Right atrium auricular region (tissue), 2 donors: ENCODE data around the gene GJB6. TPM values are rescaled to one million over a fixed set of nuclear protein-coding genes. Genes with fewer than 3 reads are reported as not detected.
A peak's percentile ranks its signal among the peaks of the same experiment; 100 is the strongest.
"Not testable (repeated sequence)": the region's sequence is repeated elsewhere in the genome, so short reads cannot be mapped to it uniquely, and the experiment has no call there.

Source experiments
- DNase-seq: peaks from one replicate; pipeline ENCODE4 v3.0.0-alpha.2; 2019; ENCODE audit warnings: low spot score
- H3K27ac ChIP-seq, 2 donors: fragments of 200-600 bp; sonication (generic); 1 replicate in 1 of 2; 2 replicates in 1 of 2; pipeline ENCODE4 v1.5.1; 2016 to 2019
- H3K27me3 ChIP-seq, 2 donors: fragments of 200-600 bp; sonication (generic); one replicate each; pipeline versions ENCODE4 v1.5.1 to v1.6.0; 2017 to 2019
- H3K36me3 ChIP-seq: fragments of 200-600 bp; sonication (generic); one replicate; pipeline ENCODE4 v1.5.1; 2016
- H3K4me1 ChIP-seq, 2 donors: fragments of 200-600 bp; sonication (generic); one replicate each; pipeline versions ENCODE4 v1.5.1 to v1.6.0; 2017 to 2019
- H3K4me3 ChIP-seq, 2 donors: fragments of 200-600 bp; sonication (generic); 1 replicate in 1 of 2; 2 replicates in 1 of 2; pipeline ENCODE4 v1.5.1; 2017 to 2019; ENCODE audit warnings: mild to moderate bottlenecking in 1 of 2, moderate library complexity in 1 of 2
- H3K9me3 ChIP-seq, 2 donors: fragments of 200-600 bp; sonication (generic); one replicate each; pipeline ENCODE4 v1.5.1; 2019
- CTCF ChIP-seq, 2 donors: fragments of 200-600 bp; sonication (generic); IDR thresholded peaks; one replicate each; pipeline ENCODE4 v1.5.1; 2019; ENCODE audit warnings: antibody characterized with exemption in 2 of 2
- total RNA-seq, 2 donors: library from RNA; depleted of rRNA; stranded (reverse); fragments of >200 nt; gene quantifications; one replicate each; pipeline ENCODE4 v1.1.0, GENCODE V29; 2016

Gene GJB6
- not detected for total RNA-seq

GRCh38 chr13:20231839-20232555 is at the start of gene GJB6:
GJB6 (minus strand) TSS chr13:20232319; CDS start chr13:20223480, 8,839 bp downstream.
- Histone ChIP-seq H3K27ac (no peak within 1 kb of the TSS), H3K4me1 (peaks cover 0 to 15% of the 10 kb centered on the region in 2 donors), H3K36me3 (no peaks in the 10 kb centered on the region), H3K4me3 (peak within 1 kb of the TSS; percentile 3 to 43), H3K9me3 (no peaks in the 10 kb centered on the region), H3K27me3 (peaks cover 8 to 13% of the 10 kb centered on the region in 2 donors)
- no peak for TF ChIP-seq CTCF (IDR thresholded peaks at IDR 0.05)
- DNase-seq, result no peak

GRCh38 chr13:20276901-20277300 is 44.8 kb upstream of the GJB6 start:
- not testable (repeated sequence) for H3K4me1 ChIP-seq, H3K36me3 ChIP-seq, H3K27me3 ChIP-seq, H3K4me3 ChIP-seq, H3K27ac ChIP-seq, H3K9me3 ChIP-seq, DNase-seq

GRCh38 chr13:20274466-20274865 is 42.3 kb upstream of the GJB6 start:
- H3K27me3 ChIP-seq, result no peaks in the 10 kb centered on the region
- TF ChIP-seq CTCF (IDR thresholded peaks at IDR 0.05), result no peak

GRCh38 chr13:20272588-20273171 is 40.6 kb upstream of the GJB6 start:
- Histone ChIP-seq H3K27ac (no peak overlapping the region), H3K36me3 (no peaks in the 10 kb centered on the region), H3K4me1 (no peaks in the 10 kb centered on the region), H3K27me3 (no peaks in the 10 kb centered on the region), H3K9me3 (no peaks in the 10 kb centered on the region), H3K4me3 (no peak overlapping the region)
- DNase-seq, result no peak
- no peak for TF ChIP-seq CTCF (IDR thresholded peaks at IDR 0.05)

More at GRCh38 chr13:20274466-20274865, 42.3 kb upstream of the GJB6 start:
- Histone ChIP-seq H3K9me3 (no peaks in the 10 kb centered on the region), H3K27ac (no peak overlapping the region), H3K36me3 (no peaks in the 10 kb centered on the region), H3K4me3 (no peak overlapping the region), H3K4me1 (no peaks in the 10 kb centered on the region)
- no peak for DNase-seq

GRCh38 chr13:20272104-20272503 is 40.0 kb upstream of the GJB6 start:
- TF ChIP-seq CTCF (IDR thresholded peaks at IDR 0.05), result no peak
- DNase-seq, result no peak

GRCh38 chr13:20271441-20271840 is 39.3 kb upstream of the GJB6 start:
- Histone ChIP-seq H3K27ac (no peak overlapping the region), H3K36me3 (no peaks in the 10 kb centered on the region)
- no peak for DNase-seq

More at GRCh38 chr13:20272104-20272503, 40.0 kb upstream of the GJB6 start:
- no peak overlapping the region for H3K4me3 ChIP-seq
- no peaks in the 10 kb centered on the region for H3K36me3 ChIP-seq
- H3K9me3 ChIP-seq, result no peaks in the 10 kb centered on the region
- no peaks in the 10 kb centered on the region for H3K4me1 ChIP-seq
- no peaks in the 10 kb centered on the region for H3K27me3 ChIP-seq
- no peak overlapping the region for H3K27ac ChIP-seq

More at GRCh38 chr13:20271441-20271840, 39.3 kb upstream of the GJB6 start:
- Histone ChIP-seq H3K9me3 (no peaks in the 10 kb centered on the region), H3K4me3 (no peak overlapping the region), H3K27me3 (no peaks in the 10 kb centered on the region), H3K4me1 (no peaks in the 10 kb centered on the region)
- TF ChIP-seq CTCF (IDR thresholded peaks at IDR 0.05), result no peak
